ENCODE measurements around the gene MACROD2.

- TF ChIP-seq EZH2phosphoT487 (IDR thresholded peaks at IDR 0.05; ENCODE audit: borderline replicate concordance) = no peak
- TF ChIP-seq TCF7L2 (IDR thresholded peaks at IDR 0.05; ENCODE audit: borderline replicate concordance, extremely low read depth, insufficient read depth, insufficient read length) = no peak
- TF ChIP-seq EZH2 (IDR thresholded peaks at IDR 0.05) = no peak
- TF ChIP-seq SIN3A (IDR thresholded peaks at IDR 0.05; ENCODE audit: low read depth) = no peak
- no peak for TF ChIP-seq POLR2AphosphoS5 (IDR thresholded peaks at IDR 0.05; ENCODE audit: low read depth, low read length)
- TF ChIP-seq CTCF (IDR thresholded peaks at IDR 0.05 in 2 of 3, conservative IDR thresholded peaks at IDR 0.05 in 1 of 3; ENCODE audit: borderline replicate concordance in 1 of 3, insufficient read depth in 1 of 3, low read depth in 2 of 3, low read length in 2 of 3) = no peak
- TF ChIP-seq REST (IDR thresholded peaks at IDR 0.05; ENCODE audit: low read depth) = no peak
- TF ChIP-seq YY1 (IDR thresholded peaks at IDR 0.05; ENCODE audit: extremely low read depth, insufficient replicate concordance, low read depth, low read length) = no peak
- TF ChIP-seq EGR1 (IDR thresholded peaks at IDR 0.05; ENCODE audit: low read depth) = no peak
- no peak for TF ChIP-seq POLR2A (IDR thresholded peaks at IDR 0.05; ENCODE audit: borderline replicate concordance, extremely low read depth, insufficient read depth, insufficient read length)
- no peak for TF ChIP-seq CBX3 (IDR thresholded peaks at IDR 0.05; ENCODE audit: low read depth)
These were observed 864.3 kb downstream of the MACROD2 start for GRCh38 chr20:14859627-14860026.

Measured in HCT116 (cell line).